GM12864 (cell line): ENCODE results near the gene STX1B.
A peak's percentile ranks its signal among the peaks of the same experiment; 100 is the strongest.

ENCODE experiments used
- DNase-seq: peaks from one replicate; pipeline ENCODE4 v3.0.0-alpha.2; 2011; ENCODE audit warnings: low read depth
- H3K4me3 ChIP-seq: 2 replicates; pipeline ENCODE4 v1.5.1; 2011; ENCODE audit warnings: mild to moderate bottlenecking, low read depth, low read length, control low read depth
- CTCF ChIP-seq: IDR thresholded peaks from 2 replicates; pipeline ENCODE4 v1.5.1; 2011; ENCODE audit warnings: low read depth, mild to moderate bottlenecking, moderate library complexity, low read length, control low read depth, inconsistent platforms; ENCODE audit errors: missing control alignments

STX1B gene

GRCh38 chr16:31042866-31043265 is 32.4 kb upstream of the STX1B start:
- no peak overlapping the region for H3K4me3 ChIP-seq
- no peak for DNase-seq
- no peak for TF ChIP-seq CTCF

GRCh38 chr16:31038993-31039392 is 28.6 kb upstream of the STX1B start:
- no peak overlapping the region for H3K4me3 ChIP-seq
- no peak for DNase-seq
- no peak for TF ChIP-seq CTCF

GRCh38 chr16:31036691-31037090 is 26.3 kb upstream of the STX1B start:
- H3K4me3 ChIP-seq = no peak overlapping the region
- DNase-seq = no peak
- no peak for TF ChIP-seq CTCF

- no peak for TF ChIP-seq CTCF
- peak overlapping the region; percentile 93 for H3K4me3 ChIP-seq
- peak; percentile 45 for DNase-seq
These were observed 23.5 kb upstream of the STX1B start for GRCh38 chr16:31033709-31034492.

- peak within 1 kb of the TSS; percentile 93 for H3K4me3 ChIP-seq
- peak; percentile 95 for DNase-seq
- TF ChIP-seq CTCF = no peak
These were observed 22.6 kb upstream of the STX1B start, which contains the start of gene STX4 for GRCh38 chr16:31032736-31033708. Gene STX4 (plus strand): TSS chr16:31033558. CDS start chr16:31033806, 248 bp downstream.

GRCh38 chr16:31031276-31031675 is 20.8 kb upstream of the STX1B start:
- H3K4me3 ChIP-seq = no peak overlapping the region
- no peak for TF ChIP-seq CTCF
- no peak for DNase-seq
